Endodermal cell (in vitro differentiated cells): ENCODE measurements around the gene SLC25A21. TPM values are rescaled to one million over a fixed set of nuclear protein-coding genes. Genes with fewer than 3 reads are reported as not detected.

Experiments
- DNase-seq: peaks from one replicate; pipeline ENCODE4 v3.0.0-alpha.2; 2017
- H3K27ac ChIP-seq: 2 replicates; pipeline ENCODE4 v1.5.1; 2013; ENCODE audit warnings: mild to moderate bottlenecking, low read depth, low read length, moderate library complexity
- H3K27me3 ChIP-seq: 2 replicates; pipeline ENCODE4 v1.6.1; 2013; ENCODE audit warnings: mild to moderate bottlenecking, low read length, moderate library complexity; ENCODE audit not compliant: insufficient read depth, control insufficient read depth, poor library complexity, severe bottlenecking
- H3K36me3 ChIP-seq: 2 replicates; pipeline ENCODE4 v1.7.0; 2013; ENCODE audit warnings: mild to moderate bottlenecking, low read length, moderate library complexity; ENCODE audit not compliant: control insufficient read depth, insufficient read depth
- H3K4me1 ChIP-seq: one replicate; pipeline ENCODE4 v1.7.0; 2013; ENCODE audit warnings: low read length; ENCODE audit not compliant: control insufficient read depth, insufficient read depth
- H3K4me3 ChIP-seq: 2 replicates; pipeline ENCODE4 v1.5.1; 2013; ENCODE audit warnings: mild to moderate bottlenecking, low read length, moderate library complexity
- H3K9ac ChIP-seq: 2 replicates; pipeline ENCODE4 v1.6.1; 2013; ENCODE audit warnings: mild to moderate bottlenecking, low read length, moderate library complexity; ENCODE audit not compliant: poor library complexity, severe bottlenecking; ENCODE audit errors: extremely low read depth
- H3K9me3 ChIP-seq: 2 replicates; pipeline ENCODE4 v1.6.1; 2013; ENCODE audit warnings: mild to moderate bottlenecking, low read length, moderate library complexity; ENCODE audit not compliant: control insufficient read depth
- H3K27ac Mint-ChIP-seq: 2 replicates; pipeline ENCODE4 v1.8.0; 2020; ENCODE audit warnings: mixed read lengths
- H3K27me3 Mint-ChIP-seq: 2 replicates; pipeline ENCODE4 v1.8.0; 2021; ENCODE audit warnings: mild to moderate bottlenecking, mixed read lengths; ENCODE audit not compliant: insufficient read depth
- H3K36me3 Mint-ChIP-seq: 2 replicates; pipeline ENCODE4 v1.8.0; 2020; ENCODE audit warnings: low read depth, mixed read lengths
- H3K4me1 Mint-ChIP-seq: 2 replicates; pipeline ENCODE4 v1.8.0; 2020; ENCODE audit warnings: mixed read lengths
- H3K4me3 Mint-ChIP-seq: 2 replicates; pipeline ENCODE4 v1.8.0; 2020; ENCODE audit warnings: mild to moderate bottlenecking, moderate library complexity, mixed read lengths
- H3K9me3 Mint-ChIP-seq: 2 replicates; pipeline ENCODE4 v1.8.0; 2020; ENCODE audit warnings: mild to moderate bottlenecking, mixed read lengths
- WGBS, 2 experiments: methylation state at CpG; one replicate each; pipeline versions ENCODE4 v1.1.5 to v1.1.7; 2013; ENCODE audit warnings: missing lambda C conversion rate in 2 of 2, mixed read lengths in 1 of 2; ENCODE audit not compliant: insufficient coverage in 1 of 2, insufficient read length in 1 of 2; 5-methylcytosine and 5-hydroxymethylcytosine counted together
- total RNA-seq, 2 donors: library from RNA; stranded (reverse); fragmentation: NEBNext Ultra II Directional in 1 of 2; extraction: Animal tissue kit (Norgen Biotek cat#: 25700) in 1 of 2; gene quantifications; 2 replicates in 1 of 2; 3 replicates in 1 of 2; pipeline ENCODE4 v1.2.1, GENCODE V29; 2021
- TF ChIP-seq, protein P1 (sequence below): fragments of 200-600 bp; sonication (generic); conservative IDR thresholded peaks from 2 replicates; pipeline ENCODE4 v1.5.0; 2021; ENCODE audit warnings: antibody characterized with exemption, mild to moderate bottlenecking

The SLC25A21 gene
- total RNA-seq, 2 donors from 2014 or later = 1.9 TPM

DNA sequence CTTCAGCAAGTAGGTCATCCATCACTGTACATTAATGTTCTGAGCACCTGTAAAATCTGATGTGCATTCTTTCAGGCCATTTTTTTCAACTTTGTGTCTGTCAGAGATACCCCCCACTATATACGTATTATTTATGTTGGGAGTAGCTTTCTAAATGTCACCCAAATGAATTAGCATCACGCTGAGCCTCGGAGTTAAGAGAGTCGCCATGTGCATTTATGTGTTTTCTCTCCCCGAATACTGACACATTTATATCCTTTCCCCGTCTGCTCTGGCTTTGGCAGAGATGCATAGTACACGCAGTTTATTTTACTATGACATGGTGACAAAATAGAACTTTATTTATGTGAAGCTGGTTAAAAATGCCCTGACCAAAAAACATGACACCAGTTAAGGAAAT is 216.4 kb downstream of the SLC25A21 start:
- Histone ChIP-seq H3K27ac (no peak overlapping the region), H3K36me3 (no peaks in the 10 kb centered on the region), H3K4me1 (peaks cover 9% of the 10 kb centered on the region), H3K27me3 (no peaks in the 10 kb centered on the region), H3K4me3 (no peak overlapping the region), H3K9me3 (no peaks in the 10 kb centered on the region), H3K9ac (no peak overlapping the region)
- H3K27me3 Mint-ChIP-seq = no peaks in the 10 kb centered on the region
- H3K4me3 Mint-ChIP-seq = no peak overlapping the region
- DNase-seq = no peak
- H3K4me1 Mint-ChIP-seq = peaks cover 14% of the 10 kb centered on the region
- no peaks in the 10 kb centered on the region for H3K9me3 Mint-ChIP-seq
- TF ChIP-seq, protein P1, sequence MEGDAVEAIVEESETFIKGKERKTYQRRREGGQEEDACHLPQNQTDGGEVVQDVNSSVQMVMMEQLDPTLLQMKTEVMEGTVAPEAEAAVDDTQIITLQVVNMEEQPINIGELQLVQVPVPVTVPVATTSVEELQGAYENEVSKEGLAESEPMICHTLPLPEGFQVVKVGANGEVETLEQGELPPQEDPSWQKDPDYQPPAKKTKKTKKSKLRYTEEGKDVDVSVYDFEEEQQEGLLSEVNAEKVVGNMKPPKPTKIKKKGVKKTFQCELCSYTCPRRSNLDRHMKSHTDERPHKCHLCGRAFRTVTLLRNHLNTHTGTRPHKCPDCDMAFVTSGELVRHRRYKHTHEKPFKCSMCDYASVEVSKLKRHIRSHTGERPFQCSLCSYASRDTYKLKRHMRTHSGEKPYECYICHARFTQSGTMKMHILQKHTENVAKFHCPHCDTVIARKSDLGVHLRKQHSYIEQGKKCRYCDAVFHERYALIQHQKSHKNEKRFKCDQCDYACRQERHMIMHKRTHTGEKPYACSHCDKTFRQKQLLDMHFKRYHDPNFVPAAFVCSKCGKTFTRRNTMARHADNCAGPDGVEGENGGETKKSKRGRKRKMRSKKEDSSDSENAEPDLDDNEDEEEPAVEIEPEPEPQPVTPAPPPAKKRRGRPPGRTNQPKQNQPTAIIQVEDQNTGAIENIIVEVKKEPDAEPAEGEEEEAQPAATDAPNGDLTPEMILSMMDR = no peak
- no peak overlapping the region for H3K27ac Mint-ChIP-seq
- 97 to 100% methylated on average over 1 to 7 of the region's 7 CpGs for WGBS, 2 experiments
- no peaks in the 10 kb centered on the region for H3K36me3 Mint-ChIP-seq

DNA sequence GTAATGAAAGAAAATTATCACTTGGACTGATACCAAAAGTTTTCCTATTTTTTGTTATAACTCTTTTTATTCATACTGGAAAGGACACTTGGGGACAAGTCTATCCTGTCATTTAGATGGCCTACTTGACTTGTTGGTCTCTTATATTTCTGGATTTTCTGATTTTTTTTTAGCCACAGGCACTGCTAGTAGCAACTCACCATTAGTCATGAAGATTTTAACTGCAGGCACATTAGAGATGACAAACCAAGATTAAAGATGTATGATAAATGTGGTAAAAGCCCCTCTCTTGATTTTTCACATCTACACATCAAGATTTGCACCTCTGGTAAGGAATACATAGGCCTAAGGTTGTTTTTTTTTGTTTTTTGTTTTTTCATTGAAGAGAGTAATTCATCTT is 217.0 kb downstream of the SLC25A21 start:
- no peaks in the 10 kb centered on the region for H3K27me3 ChIP-seq
- Mint-ChIP-seq H3K4me1 (peaks cover 14% of the 10 kb centered on the region), H3K36me3 (no peaks in the 10 kb centered on the region), H3K27me3 (no peaks in the 10 kb centered on the region), H3K27ac (no peak overlapping the region), H3K4me3 (no peak overlapping the region), H3K9me3 (no peaks in the 10 kb centered on the region)
- no peaks in the 10 kb centered on the region for H3K36me3 ChIP-seq
- H3K9ac ChIP-seq = no peak overlapping the region
- H3K4me3 ChIP-seq = no peak overlapping the region
- TF ChIP-seq, protein P1 = no peak
- no peak for DNase-seq
- H3K9me3 ChIP-seq = no peaks in the 10 kb centered on the region
- H3K4me1 ChIP-seq = peaks cover 9% of the 10 kb centered on the region
- H3K27ac ChIP-seq = no peak overlapping the region

DNA sequence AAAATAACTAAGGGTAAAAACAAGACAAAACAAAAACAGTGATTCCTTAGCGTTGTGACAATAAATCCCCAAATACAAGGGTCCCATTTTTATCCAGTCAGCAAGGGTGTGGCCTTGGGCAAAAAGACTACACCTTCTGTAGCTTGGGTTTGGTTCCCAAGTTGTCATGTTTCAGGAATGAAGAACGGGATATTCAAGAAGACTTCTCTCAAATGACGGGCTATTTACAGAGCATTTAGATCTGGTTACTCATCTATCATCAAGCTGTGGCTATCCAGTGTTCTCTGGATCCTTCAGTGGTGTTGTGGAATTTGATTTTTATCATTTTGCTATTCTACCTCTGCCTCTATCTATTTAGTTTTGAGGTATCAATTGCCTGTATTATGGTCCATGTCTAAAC is 219.7 kb downstream of the SLC25A21 start:
- no peaks in the 10 kb centered on the region for H3K4me1 ChIP-seq
- 87 to 91% methylated on average over 2 to 3 of the region's 3 CpGs for WGBS, 2 experiments
- H3K9me3 ChIP-seq = no peaks in the 10 kb centered on the region
- H3K27me3 Mint-ChIP-seq = no peaks in the 10 kb centered on the region
- no peaks in the 10 kb centered on the region for H3K9me3 Mint-ChIP-seq
- H3K36me3 ChIP-seq = no peaks in the 10 kb centered on the region
- TF ChIP-seq, protein P1 = no peak
- no peak overlapping the region for H3K27ac ChIP-seq
- no peaks in the 10 kb centered on the region for H3K36me3 Mint-ChIP-seq
- H3K4me3 Mint-ChIP-seq = no peak overlapping the region
- H3K27ac Mint-ChIP-seq = no peak overlapping the region
- H3K9ac ChIP-seq = no peak overlapping the region
- H3K4me1 Mint-ChIP-seq = peaks cover 5% of the 10 kb centered on the region
- H3K27me3 ChIP-seq = peaks cover 4% of the 10 kb centered on the region
- H3K4me3 ChIP-seq = no peak overlapping the region
- no peak for DNase-seq
